Cardiac septum (tissue), 1 donor: ENCODE results near the gene ZC3H12A. TPM values are rescaled to one million over a fixed set of nuclear protein-coding genes. Genes with fewer than 3 reads are reported as not detected.
A peak's percentile ranks its signal among the peaks of the same experiment; 100 is the strongest.

Experiments
- DNase-seq: peaks from one replicate; pipeline ENCODE4 v3.0.0-alpha.2; 2020; ENCODE audit warnings: low spot score
- intact Hi-C: fragments of 100-400 bp; cut with DNase I; formaldehyde crosslinking; loops from one replicate; pipeline ENCODE4 v1.14.0; 2022
- total RNA-seq: library from RNA; stranded (reverse); fragmentation: NEBNext Ultra II Directional; extraction: Animal tissue kit (Norgen Biotek cat#: 25700); gene quantifications from one replicate; pipeline ENCODE4 v1.2.1, GENCODE V29; 2021
- donor health status: DM: no; HTN: no; CAD: no.

ZC3H12A gene
- total RNA-seq, 1 donor from 2014 or later: 3.3 TPM

DNA sequence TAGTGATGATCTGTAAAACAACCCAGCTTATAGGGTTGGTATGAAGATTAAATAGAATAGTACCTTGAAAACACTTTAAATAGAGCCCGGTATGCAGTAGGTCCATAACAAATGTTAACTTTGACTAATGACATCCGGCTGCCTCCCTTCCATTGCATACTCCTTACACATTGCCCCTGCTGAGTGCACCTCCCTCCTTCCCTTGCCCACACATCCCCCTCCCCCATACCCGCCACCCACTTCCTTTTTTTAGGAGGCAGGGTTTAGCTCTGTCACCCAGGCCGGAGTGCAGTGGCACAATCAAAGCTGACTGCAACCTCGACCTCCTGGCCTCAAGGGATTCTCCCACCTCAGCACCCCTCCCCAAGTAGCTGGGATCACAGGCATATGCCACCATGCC, 24.4 kb upstream of the ZC3H12A start:
- intact Hi-C loops: loop anchor here (5.0 to 10.0 kb wide), 2 partner anchors 155 to 227 kb away; no protein-coding TSS in a partner anchor
- no peak for DNase-seq

DNA sequence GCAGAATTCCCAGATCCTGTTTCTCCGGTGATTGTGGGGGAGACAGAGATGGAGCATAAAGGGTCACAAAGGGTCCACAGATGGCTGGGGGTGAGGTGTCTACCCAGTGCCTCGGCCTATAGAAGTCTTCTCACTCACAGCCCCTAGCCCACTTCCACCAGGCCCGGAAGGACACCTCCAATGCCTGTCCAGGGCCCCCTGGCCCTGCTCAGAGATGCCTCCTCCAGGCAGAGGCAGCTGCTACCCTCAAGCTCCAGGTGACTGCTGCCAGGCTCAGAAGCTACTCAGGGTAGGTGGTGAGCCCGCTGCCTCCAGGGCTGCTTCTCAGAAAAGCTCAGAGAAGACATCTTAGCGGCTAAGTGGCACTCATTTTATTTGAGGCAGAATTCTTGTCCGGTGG, 22.0 kb upstream of the ZC3H12A start:
- intact Hi-C loops: loop anchor here (5.0 to 10.0 kb wide), 2 partner anchors 152 to 225 kb away; no protein-coding TSS in a partner anchor
- DNase-seq: no peak

DNA sequence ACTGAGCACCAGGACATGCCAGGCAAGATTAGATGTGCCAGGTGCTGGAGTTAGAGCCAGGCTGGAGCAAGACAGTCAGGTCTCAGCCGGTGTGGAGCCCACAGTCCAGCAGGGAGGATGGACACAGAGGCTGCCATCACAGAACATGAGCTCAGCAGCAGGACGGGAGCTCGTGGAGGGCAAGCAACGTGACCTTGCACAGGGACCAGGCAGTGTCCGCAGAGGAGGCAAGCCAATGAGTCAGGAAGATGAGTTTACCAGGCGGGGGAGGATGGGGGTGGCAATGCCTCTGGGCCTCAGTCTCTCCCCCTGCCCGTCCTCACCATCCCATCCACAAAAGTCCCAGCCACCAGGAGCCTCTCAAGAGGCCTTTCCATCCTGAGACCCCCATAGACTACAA, 20.7 kb upstream of the ZC3H12A start:
- DNase-seq: no peak
- intact Hi-C loops: loop anchor here (5.0 to 10.0 kb wide), 2 partner anchors 151 to 224 kb away; no protein-coding TSS in a partner anchor

DNA sequence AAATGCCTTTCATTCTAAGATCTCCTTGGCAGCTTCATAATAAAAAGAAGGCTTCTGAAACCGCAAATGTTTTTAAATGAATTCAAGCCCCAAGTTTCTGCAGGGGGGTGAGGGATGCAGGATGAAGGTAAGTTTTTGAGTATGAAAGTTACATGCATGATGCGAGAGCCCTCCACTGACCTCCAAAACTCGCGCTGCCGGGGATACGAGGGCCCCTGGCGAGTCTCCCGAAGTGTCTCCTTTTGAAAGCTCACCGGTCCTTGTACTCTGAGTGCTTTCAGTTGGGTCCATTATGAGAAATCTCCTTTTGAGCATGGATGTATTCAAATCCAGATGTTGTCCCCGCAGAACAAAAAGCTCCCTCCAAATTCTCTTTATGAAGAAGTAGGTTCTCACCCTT, 18.9 kb upstream of the ZC3H12A start:
- intact Hi-C loops: loop anchor here (1.0 to 10.0 kb wide), 2 partner anchors 32 to 149 kb away; no protein-coding TSS in a partner anchor
- DNase-seq: no peak

DNA sequence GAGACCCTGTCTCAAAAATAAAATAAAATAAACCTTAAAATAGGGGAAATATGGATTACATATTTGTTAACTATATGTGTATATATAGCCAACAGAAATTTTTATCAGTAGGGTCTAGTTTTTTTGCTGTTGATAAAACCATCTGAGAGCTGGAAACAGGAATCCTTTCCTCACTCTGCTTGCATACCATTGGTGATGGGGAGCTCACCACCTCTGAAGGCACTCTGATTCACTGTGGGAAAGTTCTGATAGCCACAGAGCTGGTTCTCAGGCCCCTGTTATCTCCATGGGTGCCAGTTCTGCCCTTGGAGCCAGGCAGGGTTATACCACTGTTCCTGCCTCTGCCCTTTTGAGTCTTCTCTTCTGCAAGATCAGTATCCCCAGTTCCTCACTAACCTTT, 17.8 kb upstream of the ZC3H12A start:
- DNase-seq: no peak
- intact Hi-C loops: loop anchor here (10.0 kb wide), 1 partner anchor 148 kb away; no protein-coding TSS in a partner anchor

DNA sequence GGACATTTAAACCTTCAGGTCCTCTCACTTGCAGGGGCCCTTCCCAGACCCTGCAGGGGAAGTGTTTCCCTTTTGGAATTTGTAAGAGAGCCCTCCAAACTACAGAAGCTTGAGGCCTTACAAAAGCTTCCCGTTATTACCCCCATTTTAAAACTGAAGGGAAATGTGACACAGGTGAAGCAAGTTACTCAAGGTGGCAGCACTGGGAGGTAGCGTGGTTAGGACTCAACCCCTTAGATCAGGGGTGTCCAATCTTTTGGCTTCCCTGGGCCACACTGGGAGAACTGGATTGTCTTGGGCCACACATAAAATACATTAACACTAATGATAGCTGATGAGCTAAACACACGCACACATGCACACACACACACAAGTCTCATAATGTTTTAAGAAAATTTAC, 15.8 kb upstream of the ZC3H12A start:
- no peak for DNase-seq
- intact Hi-C loops: loop anchor here (10.0 kb wide), 1 partner anchor 146 kb away; no protein-coding TSS in a partner anchor

DNA sequence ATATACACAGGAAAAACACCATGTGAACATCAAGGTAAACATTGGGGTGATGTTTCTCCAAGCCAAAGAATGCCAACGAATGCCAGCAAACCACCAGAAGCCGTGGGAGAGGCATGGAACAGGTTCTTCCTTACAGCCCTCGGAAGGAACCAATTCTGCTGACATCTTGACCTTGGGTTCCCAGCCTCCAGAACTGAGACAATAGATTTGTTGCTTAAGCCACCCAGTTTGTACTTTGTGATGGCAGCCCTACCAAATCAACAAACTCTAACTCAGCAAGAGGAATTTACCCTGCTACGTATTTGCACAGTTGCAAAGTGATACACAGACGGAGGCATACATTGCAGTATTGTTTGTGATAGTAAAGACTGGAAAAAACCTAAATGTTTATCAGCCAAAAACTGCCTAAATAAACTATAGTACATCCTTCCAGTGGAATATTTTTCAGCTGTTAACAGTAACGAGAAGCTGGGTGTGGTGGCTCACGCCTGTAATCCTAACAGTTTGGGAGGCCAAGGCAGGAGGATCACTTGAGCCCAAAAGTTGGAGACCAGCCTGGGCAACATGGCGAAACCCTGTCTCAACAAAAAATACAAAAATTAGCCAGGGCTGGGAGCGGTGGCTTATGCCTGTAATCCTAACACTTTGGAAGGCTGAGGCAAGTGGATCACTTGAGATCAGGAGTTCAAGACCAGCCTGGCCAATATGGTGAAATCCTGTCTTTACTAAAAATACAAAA, 12.5 kb upstream of the ZC3H12A start:
- DNase-seq: no peak
- intact Hi-C loops: no loop called here

DNA sequence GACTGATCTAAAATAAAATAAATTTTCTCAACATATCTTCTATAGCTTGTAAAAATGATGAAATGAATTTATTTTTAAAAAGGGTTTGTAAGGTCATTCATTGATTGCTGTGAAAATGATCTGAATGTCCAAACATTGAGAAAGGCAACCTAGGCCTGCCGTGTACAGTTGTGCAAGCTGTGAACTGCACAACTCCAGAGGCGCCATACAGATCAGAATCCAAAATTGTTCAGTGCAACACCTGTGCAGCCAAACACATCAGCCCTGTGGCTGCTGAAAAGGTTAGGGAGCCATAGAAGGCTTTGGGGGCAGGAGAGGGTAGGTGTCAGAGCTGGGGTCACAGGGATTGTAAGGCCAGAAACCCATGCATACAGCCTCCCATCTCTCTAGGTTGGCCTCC, 9.9 kb upstream of the ZC3H12A start:
- intact Hi-C loops: no loop called here
- no peak for DNase-seq

DNA sequence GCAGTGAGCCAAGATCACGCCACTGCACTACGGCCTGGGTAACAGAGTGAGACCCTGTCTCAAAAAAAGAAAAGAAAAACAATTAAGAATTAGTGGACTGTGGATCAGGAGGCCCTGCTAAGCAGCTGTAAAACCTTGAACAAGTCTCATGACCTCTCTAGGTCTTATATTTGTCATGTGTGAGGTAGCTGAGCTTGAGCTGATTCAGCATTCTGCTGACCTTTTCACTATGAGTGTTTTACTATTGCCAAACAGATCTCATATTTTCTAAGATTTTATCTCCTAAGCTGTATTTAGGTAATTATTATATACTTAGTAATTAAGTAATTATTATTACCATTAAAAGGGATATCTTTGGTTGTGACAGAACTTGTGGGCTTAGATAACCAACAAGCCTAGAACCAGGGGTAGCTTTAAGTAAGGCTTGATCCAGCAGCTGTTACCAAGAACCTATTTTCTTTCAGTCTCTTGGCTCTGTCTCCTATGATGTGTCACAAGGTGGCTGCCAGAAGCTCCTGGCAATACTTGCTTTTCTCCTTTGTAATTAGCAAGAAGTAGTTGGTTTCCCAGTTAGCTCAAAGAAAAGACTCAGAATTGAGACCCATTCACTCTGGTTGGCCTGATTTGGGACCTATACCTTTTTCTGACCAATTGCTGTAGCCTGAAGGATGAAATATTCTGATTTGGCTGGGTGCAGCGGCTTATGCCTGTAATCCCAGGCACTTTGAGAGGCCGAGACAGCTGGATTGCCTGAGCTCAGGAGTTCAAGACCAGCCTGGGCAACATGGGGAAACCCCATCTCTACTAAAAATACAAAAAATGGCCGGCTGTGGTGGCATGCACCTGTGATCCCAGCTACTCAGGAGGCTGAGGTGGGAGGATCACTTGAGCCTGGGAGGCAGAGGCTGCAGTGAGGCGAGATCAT, 8.5 kb upstream of the ZC3H12A start:
- intact Hi-C loops: no loop called here
- no peak for DNase-seq

DNA sequence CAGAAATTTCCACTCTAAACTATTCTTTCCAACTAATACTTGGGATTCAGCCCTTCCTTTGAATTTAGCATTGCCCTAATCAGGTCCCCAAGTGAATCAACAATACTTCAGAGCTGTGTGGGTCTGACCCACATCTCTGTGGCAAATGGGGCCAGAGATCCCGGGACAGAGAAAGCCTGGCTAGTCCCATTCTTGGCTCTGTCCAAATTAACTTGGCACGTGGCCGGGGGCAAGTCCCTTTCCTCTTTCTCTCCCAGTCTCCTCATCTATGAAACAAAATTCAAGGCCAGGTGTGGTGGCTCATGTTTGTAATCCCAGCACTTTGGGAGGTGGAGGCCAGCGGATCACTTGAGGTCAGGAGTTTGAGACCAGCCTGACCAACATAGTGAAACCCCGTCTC, 6.3 kb upstream of the ZC3H12A start:
- DNase-seq: no peak
- intact Hi-C loops: no loop called here

DNA sequence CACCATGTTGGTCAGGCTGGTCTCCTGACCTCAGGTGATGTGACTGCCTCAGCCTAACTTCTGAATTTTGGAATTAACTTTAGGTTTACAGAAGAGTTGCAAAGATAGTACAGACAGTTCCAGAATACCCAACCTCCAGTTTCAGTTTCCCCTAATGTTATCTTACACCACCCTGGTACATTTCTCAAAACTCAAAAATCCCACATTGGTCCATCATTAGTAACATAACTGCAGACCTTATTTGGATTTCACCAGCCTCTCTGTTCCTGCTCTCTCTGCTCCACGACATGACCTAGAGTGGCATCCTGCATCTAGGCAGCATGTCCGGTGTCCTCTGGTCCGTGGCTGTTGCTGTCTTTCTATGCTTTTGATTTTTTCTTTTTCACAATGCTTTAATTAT, 5.0 kb upstream of the ZC3H12A start:
- DNase-seq: no peak
- intact Hi-C loops: no loop called here

DNA sequence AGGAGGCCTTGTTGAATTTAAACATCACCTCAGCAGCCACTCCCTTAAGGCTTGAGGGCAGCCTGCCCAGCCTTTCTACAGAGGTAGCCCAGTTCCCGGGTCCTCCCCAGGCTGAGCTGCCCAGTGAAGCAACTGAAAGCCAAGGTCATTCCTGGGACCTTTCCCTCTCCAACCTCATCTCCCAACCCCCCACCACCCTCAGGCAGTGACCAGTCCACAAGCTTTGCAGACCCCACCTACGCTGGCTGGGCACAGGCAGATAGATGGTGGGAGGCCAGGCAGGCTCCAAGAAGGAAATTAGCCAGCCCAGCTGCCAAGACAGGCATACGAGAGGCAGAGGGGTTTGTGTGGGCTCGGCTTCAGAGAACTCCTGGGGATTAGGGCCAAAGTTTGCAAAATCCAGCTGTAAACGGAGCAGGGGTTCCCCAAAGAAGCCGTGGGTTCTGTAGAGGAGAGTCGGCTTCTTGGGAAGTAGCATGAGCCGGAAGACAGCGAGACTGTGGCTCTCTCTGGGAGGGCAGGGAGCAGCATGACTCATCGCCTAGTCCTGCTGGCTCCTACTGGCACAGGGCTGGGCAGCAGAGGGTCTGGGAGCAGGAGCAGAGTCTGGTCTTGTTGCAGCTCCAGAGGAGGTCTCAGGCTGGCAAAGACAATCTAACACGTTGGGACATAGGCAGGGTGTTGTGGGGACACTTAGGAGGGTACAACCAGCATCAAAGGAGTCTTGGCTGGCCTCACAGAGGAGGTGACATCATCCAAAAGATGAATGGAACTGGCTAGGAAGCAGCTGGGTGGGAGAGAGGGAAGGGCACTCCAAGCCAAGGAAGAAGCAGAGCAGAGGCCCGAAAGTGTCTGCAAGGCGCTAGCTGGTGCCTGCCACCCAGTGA, 2.8 kb upstream of the ZC3H12A start:
- intact Hi-C loops: loop anchor here (5.0 kb wide), 1 partner anchor 221 kb away; the partner anchor contains the start of gene CDCA8
- peak; percentile 89 for DNase-seq

DNA sequence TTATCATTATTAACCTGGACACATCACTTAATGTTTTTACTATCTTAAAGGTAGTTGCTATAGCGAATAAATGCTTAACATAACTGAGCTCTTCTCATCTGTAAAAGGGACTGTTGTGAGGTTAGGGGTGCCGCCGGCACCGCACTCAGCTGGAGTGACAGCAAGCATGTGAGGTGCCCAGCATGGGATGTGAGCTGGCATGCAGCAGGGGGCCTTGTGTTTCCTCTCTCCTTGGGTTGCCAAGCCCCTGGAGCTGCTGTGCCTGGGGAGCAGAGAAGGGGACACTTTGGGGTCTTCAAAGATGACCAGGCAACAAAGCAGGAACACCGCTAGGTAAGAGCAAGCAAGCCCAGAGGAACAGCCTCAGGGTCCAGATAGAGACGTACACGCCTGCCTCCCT, 2.1 kb upstream of the ZC3H12A start:
- intact Hi-C loops: loop anchor here (5.0 kb wide), 1 partner anchor 220 kb away; the partner anchor contains the start of gene CDCA8
- no peak for DNase-seq

DNA sequence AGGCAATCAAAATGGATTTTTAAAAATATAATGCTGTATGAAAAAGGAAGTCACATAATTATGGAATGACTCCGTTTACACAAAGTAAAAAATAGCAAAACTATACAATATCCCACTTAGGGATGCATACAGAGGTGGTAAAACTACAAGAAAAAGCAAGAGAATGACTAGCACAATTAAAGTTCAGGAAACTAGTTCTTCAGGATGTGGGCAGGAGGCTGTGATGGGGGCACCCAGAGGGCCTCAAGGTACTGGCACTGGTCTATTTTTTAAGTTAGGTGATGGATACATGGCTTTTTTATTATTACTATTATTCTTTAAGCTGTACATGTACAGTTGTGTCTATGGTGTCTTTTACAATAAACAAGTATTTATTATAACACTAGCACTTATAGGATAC, 1.4 kb upstream of the ZC3H12A start:
- intact Hi-C loops: loop anchor here (5.0 kb wide), 1 partner anchor 219 kb away; the partner anchor contains the start of gene CDCA8
- DNase-seq: no peak

DNA sequence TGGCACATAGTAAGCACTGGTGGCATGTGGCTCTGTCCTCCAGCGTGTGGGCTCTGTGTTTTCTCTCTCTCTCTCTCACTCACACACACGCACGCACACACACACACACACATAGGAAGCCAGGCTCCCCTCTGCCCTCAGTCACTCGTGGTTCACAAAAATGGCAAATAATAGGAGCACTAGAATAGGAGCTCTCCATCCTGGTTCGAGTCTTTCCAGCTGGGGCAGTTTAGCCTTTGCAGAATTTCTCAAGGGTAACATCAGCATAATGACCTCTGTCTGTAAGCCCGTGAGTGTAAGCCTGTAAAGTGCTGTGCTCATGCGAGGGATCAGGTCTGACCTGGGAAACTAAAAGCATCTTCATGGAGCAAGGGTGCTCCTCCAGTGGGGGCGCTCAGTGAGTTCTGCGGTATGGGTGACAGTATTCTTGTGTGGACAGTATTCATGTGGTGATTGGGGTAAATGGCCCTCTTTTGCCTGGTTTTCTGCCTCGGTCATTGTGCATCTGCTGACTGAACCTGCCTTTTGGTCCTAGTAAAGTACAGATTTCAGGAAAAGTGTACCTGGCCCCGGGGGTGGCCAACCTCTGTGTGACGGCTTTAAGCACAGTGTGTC, 842 bp upstream of the ZC3H12A start:
- DNase-seq: no peak
- intact Hi-C loops: loop anchor here (5.0 kb wide), 1 partner anchor 219 kb away; the partner anchor contains the start of gene CDCA8

DNA sequence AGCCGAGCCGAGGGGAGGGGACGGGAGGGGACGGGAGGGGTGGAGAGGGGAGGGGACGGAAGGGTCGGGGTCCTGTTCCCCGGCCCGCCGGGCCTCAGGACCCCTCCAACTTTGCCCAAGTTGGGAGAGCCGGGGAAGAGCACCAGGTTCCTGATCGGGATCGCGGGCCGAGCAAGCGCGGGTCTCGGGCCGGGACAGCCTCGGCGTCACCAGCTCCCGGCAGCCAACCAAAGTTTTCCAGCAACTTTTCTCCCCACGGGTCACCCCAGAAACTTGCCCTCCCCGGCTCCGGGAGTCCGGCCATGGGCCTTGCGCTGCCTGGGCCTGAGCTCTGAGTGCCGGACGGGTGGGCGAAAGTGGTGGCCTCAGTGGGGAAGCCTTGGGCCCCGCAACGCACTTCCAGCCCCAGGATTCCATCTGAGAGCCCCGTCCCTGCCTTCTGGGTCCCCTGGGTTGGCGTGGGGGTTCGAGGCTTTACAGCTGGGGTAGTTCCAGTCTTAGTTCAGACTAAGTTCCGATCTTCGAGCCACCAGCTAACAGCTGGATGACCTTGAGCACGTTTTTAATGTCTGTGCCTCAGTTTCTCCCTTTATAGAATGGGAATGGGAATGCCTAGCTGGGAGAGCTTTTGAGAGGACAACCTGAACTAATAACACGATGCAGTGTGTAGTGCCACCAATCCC, 458 bp downstream of the ZC3H12A start:
- intact Hi-C loops: loop anchor here (5.0 kb wide), 1 partner anchor 217 kb away; the partner anchor contains the start of gene CDCA8
- DNase-seq: no peak

DNA sequence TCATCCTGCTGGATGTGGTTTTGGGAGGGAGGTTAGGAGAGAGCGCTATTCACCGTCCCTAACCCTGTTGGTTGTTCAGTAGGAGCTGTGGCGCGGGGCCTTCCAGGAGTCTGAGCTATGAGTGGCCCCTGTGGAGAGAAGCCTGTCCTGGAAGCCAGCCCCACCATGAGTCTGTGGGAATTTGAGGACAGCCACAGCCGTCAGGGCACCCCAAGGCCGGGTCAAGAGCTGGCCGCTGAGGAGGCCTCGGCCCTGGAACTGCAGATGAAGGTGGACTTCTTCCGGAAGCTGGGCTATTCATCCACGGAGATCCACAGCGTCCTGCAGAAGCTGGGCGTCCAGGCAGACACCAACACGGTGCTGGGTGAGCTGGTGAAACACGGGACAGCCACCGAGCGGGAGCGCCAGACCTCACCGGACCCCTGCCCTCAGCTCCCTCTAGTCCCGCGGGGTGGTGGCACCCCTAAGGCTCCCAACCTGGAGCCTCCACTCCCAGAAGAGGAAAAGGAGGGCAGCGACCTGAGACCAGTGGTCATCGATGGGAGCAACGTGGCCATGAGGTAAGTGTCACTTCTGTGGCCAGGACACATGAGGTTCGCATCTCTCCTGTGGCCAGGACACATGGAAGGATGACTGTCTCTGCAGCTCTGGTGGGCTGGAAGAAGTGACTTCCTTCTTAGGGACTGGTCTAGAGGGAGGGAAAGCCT, 1.2 kb downstream of the ZC3H12A start:
- no peak for DNase-seq
- intact Hi-C loops: no loop called here

DNA sequence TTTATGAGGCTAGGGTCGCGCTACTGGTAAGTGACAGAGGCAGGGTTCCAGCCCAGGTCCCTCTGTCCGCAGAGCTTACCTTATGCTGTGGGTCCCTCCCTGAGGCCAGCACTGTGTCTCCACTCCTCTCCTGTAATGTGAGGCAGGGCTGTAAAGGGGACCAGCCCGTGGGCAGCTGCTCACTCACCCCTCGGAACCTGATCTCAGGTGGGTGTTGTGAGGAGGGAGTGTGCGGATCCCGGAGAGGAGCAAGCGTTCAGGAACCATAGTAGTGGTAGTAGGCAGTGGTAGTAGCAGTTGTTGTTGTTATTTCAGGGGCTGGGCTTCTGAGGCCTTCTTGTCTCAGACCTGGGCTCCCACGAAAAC, 1.7 kb downstream of the ZC3H12A start:
- intact Hi-C loops: no loop called here
- DNase-seq: no peak
